Thoracic aorta (tissue), 2 donors: ENCODE results near the gene TCFL5. TPM values are rescaled to one million over a fixed set of nuclear protein-coding genes. Genes with fewer than 3 reads are reported as not detected.
"Not testable (repeated sequence)": the region's sequence is repeated elsewhere in the genome, so short reads cannot be mapped to it uniquely, and the experiment has no call there.

Source experiments
- ATAC-seq: fragments of 150-250 bp; one replicate; pipeline ENCODE4 v1.8.0; 2017; ENCODE audit warnings: low read depth; ENCODE audit not compliant: insufficient number of reproducible peaks, low FRiP score
- DNase-seq: peaks from one replicate; pipeline ENCODE4 v3.0.0-alpha.2; 2020; ENCODE audit warnings: low spot score
- H3K27ac ChIP-seq, 2 donors: fragments of 200-600 bp; sonication (generic); 1 replicate in 1 of 2; 2 replicates in 1 of 2; pipeline ENCODE4 v1.5.1; 2016; ENCODE audit warnings: mild to moderate bottlenecking in 2 of 2, moderate library complexity in 2 of 2
- H3K27me3 ChIP-seq: fragments of 200-600 bp; sonication (generic); replicated peaks from 2 replicates; pipeline ENCODE4 v1.6.0; 2016; ENCODE audit warnings: mild to moderate bottlenecking; ENCODE audit not compliant: insufficient read depth
- H3K36me3 ChIP-seq: fragments of 200-600 bp; sonication (generic); one replicate; pipeline ENCODE4 v1.5.1; 2016
- H3K4me1 ChIP-seq, 2 donors: fragments of 200-600 bp; sonication (generic); 1 replicate in 1 of 2; 2 replicates in 1 of 2; pipeline versions ENCODE4 v1.5.1 to v1.6.0; 2016; ENCODE audit warnings: low read depth in 2 of 2, mild to moderate bottlenecking in 1 of 2; ENCODE audit not compliant: control insufficient read depth in 1 of 2
- H3K4me3 ChIP-seq: fragments of 200-600 bp; sonication (generic); 2 replicates; pipeline ENCODE4 v1.5.1; 2016; ENCODE audit warnings: mild to moderate bottlenecking
- H3K9me3 ChIP-seq: fragments of 200-600 bp; sonication (generic); 2 replicates; pipeline ENCODE4 v1.5.1; 2016
- total RNA-seq, 2 donors: library from RNA; depleted of rRNA; stranded (reverse); fragments of >200 nt; gene quantifications; one replicate each; pipeline versions ENCODE4 v1.1.0 to v1.2.3, GENCODE V29; 2016
- TF ChIP-seq, protein P1 (sequence below): fragments of 200-600 bp; sonication (generic); IDR thresholded peaks from one replicate; pipeline ENCODE4 v1.5.1; 2019; ENCODE audit warnings: antibody characterized with exemption

TCFL5 gene
- total RNA-seq, 2 donors from 2014 or later = 3.8 to 6.2 TPM

- TF ChIP-seq, protein P1, sequence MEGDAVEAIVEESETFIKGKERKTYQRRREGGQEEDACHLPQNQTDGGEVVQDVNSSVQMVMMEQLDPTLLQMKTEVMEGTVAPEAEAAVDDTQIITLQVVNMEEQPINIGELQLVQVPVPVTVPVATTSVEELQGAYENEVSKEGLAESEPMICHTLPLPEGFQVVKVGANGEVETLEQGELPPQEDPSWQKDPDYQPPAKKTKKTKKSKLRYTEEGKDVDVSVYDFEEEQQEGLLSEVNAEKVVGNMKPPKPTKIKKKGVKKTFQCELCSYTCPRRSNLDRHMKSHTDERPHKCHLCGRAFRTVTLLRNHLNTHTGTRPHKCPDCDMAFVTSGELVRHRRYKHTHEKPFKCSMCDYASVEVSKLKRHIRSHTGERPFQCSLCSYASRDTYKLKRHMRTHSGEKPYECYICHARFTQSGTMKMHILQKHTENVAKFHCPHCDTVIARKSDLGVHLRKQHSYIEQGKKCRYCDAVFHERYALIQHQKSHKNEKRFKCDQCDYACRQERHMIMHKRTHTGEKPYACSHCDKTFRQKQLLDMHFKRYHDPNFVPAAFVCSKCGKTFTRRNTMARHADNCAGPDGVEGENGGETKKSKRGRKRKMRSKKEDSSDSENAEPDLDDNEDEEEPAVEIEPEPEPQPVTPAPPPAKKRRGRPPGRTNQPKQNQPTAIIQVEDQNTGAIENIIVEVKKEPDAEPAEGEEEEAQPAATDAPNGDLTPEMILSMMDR = no peak
- H3K27me3 ChIP-seq = no peaks in the 10 kb centered on the region
- no peaks in the 10 kb centered on the region for H3K4me1 ChIP-seq
- H3K36me3 ChIP-seq = no peaks in the 10 kb centered on the region
- DNase-seq = no peak
- H3K4me3 ChIP-seq = no peak overlapping the region
- H3K27ac ChIP-seq = no peak overlapping the region
- no peak for ATAC-seq
- no peaks in the 10 kb centered on the region for H3K9me3 ChIP-seq
Measured at GRCh38 chr20:62852841-62853240, 8.8 kb downstream of the TCFL5 start.

- TF ChIP-seq, protein P1 = no peak
- H3K27me3 ChIP-seq = no peaks in the 10 kb centered on the region
- H3K36me3 ChIP-seq = no peaks in the 10 kb centered on the region
- DNase-seq = no peak
- no peak overlapping the region for H3K4me3 ChIP-seq
- no peaks in the 10 kb centered on the region for H3K9me3 ChIP-seq
- no peak for ATAC-seq
- no peak overlapping the region for H3K27ac ChIP-seq
- H3K4me1 ChIP-seq = no peaks in the 10 kb centered on the region
Measured at GRCh38 chr20:62852196-62852595, 9.4 kb downstream of the TCFL5 start.

- Histone ChIP-seq H3K4me3 (no peak overlapping the region), H3K27me3 (no peaks in the 10 kb centered on the region), H3K4me1 (no peaks in the 10 kb centered on the region), H3K27ac (no peak overlapping the region), H3K36me3 (no peaks in the 10 kb centered on the region), H3K9me3 (no peaks in the 10 kb centered on the region)
- TF ChIP-seq, protein P1 = no peak
- no peak for ATAC-seq
- no peak for DNase-seq
Measured at GRCh38 chr20:62850333-62850974, 11.2 kb downstream of the TCFL5 start.

GRCh38 chr20:62849431-62849830, 12.2 kb downstream of the TCFL5 start:
- TF ChIP-seq, protein P1 = no peak
- no peak overlapping the region for H3K27ac ChIP-seq
- no peaks in the 10 kb centered on the region for H3K4me1 ChIP-seq
- H3K9me3 ChIP-seq = no peaks in the 10 kb centered on the region
- H3K36me3 ChIP-seq = no peaks in the 10 kb centered on the region
- ATAC-seq (no peak), DNase-seq (no peak)
- no peaks in the 10 kb centered on the region for H3K27me3 ChIP-seq
- no peak overlapping the region for H3K4me3 ChIP-seq

- H3K9me3 ChIP-seq, H3K4me1 ChIP-seq, ATAC-seq, H3K27me3 ChIP-seq, H3K27ac ChIP-seq, DNase-seq, H3K36me3 ChIP-seq, H3K4me3 ChIP-seq: not testable (repeated sequence)
Measured at GRCh38 chr20:62848917-62849316, 12.7 kb downstream of the TCFL5 start.
